Stimulated activated naive CD8-positive, alpha-beta T cell treated with anti-CD3 and anti-CD28 coated beads, Interleukin-15, Interleukin-2, amounts not matched to agents 100 ng/mL and 50 ng/mL, for 24 hours (primary cell): ENCODE results near the gene TINAG.

Experiments
- H3K27ac Mint-ChIP-seq: one replicate; pipeline ENCODE4 v1.8.0; 2021; ENCODE audit warnings: mild to moderate bottlenecking, mixed read lengths
- H3K27me3 Mint-ChIP-seq: one replicate; pipeline ENCODE4 v1.8.0; 2021; ENCODE audit warnings: mixed read lengths
- H3K36me3 Mint-ChIP-seq: one replicate; pipeline ENCODE4 v1.8.0; 2021; ENCODE audit warnings: low read depth, mixed read lengths
- H3K4me1 Mint-ChIP-seq: one replicate; pipeline ENCODE4 v1.8.0; 2021; ENCODE audit warnings: low read depth, mixed read lengths
- H3K4me3 Mint-ChIP-seq: one replicate; pipeline ENCODE4 v1.8.0; 2021; ENCODE audit warnings: mild to moderate bottlenecking, mixed read lengths
- H3K9me3 Mint-ChIP-seq: one replicate; pipeline ENCODE4 v1.8.0; 2021; ENCODE audit warnings: mixed read lengths

The TINAG gene

GRCh38 chr6:54357141-54357540, 48.9 kb downstream of the TINAG start:
- no peaks in the 10 kb centered on the region for H3K4me1 Mint-ChIP-seq
- no peaks in the 10 kb centered on the region for H3K27me3 Mint-ChIP-seq
- peaks cover 5% of the 10 kb centered on the region for H3K9me3 Mint-ChIP-seq
- H3K27ac Mint-ChIP-seq = no peak overlapping the region
- no peaks in the 10 kb centered on the region for H3K36me3 Mint-ChIP-seq
- no peak overlapping the region for H3K4me3 Mint-ChIP-seq

GRCh38 chr6:54361188-54361587, 52.9 kb downstream of the TINAG start:
- H3K36me3 Mint-ChIP-seq = no peaks in the 10 kb centered on the region
- peaks cover 5% of the 10 kb centered on the region for H3K9me3 Mint-ChIP-seq
- H3K27ac Mint-ChIP-seq = no peak overlapping the region
- no peaks in the 10 kb centered on the region for H3K4me1 Mint-ChIP-seq
- H3K27me3 Mint-ChIP-seq = no peaks in the 10 kb centered on the region
- no peak overlapping the region for H3K4me3 Mint-ChIP-seq

- Mint-ChIP-seq H3K36me3 (no peaks in the 10 kb centered on the region), H3K4me1 (no peaks in the 10 kb centered on the region), H3K4me3 (no peak overlapping the region), H3K27me3 (no peaks in the 10 kb centered on the region), H3K9me3 (peaks cover 5% of the 10 kb centered on the region), H3K27ac (no peak overlapping the region)
Observed at GRCh38 chr6:54361734-54362133, 53.5 kb downstream of the TINAG start.

GRCh38 chr6:54366667-54367327, 58.6 kb downstream of the TINAG start:
- H3K4me3 Mint-ChIP-seq = no peak overlapping the region
- no peaks in the 10 kb centered on the region for H3K4me1 Mint-ChIP-seq
- no peak overlapping the region for H3K27ac Mint-ChIP-seq
- H3K36me3 Mint-ChIP-seq = no peaks in the 10 kb centered on the region
- no peaks in the 10 kb centered on the region for H3K27me3 Mint-ChIP-seq
- no peaks in the 10 kb centered on the region for H3K9me3 Mint-ChIP-seq

- no peaks in the 10 kb centered on the region for H3K4me1 Mint-ChIP-seq
- H3K27ac Mint-ChIP-seq = no peak overlapping the region
- no peaks in the 10 kb centered on the region for H3K9me3 Mint-ChIP-seq
- H3K36me3 Mint-ChIP-seq = no peaks in the 10 kb centered on the region
- H3K27me3 Mint-ChIP-seq = no peaks in the 10 kb centered on the region
- H3K4me3 Mint-ChIP-seq = no peak overlapping the region
Observed at GRCh38 chr6:54377776-54378175, 69.5 kb downstream of the TINAG start.

GRCh38 chr6:54386295-54386694, 78.1 kb downstream of the TINAG start:
- Mint-ChIP-seq H3K27ac (no peak overlapping the region), H3K4me3 (no peak overlapping the region), H3K9me3 (peaks cover 5% of the 10 kb centered on the region), H3K4me1 (no peaks in the 10 kb centered on the region), H3K36me3 (no peaks in the 10 kb centered on the region), H3K27me3 (no peaks in the 10 kb centered on the region)

- Mint-ChIP-seq H3K9me3 (peaks cover 11% of the 10 kb centered on the region), H3K36me3 (no peaks in the 10 kb centered on the region), H3K4me1 (no peaks in the 10 kb centered on the region), H3K27ac (no peak overlapping the region), H3K27me3 (no peaks in the 10 kb centered on the region), H3K4me3 (no peak overlapping the region)
Observed at GRCh38 chr6:54390362-54390761, 82.1 kb downstream of the TINAG start.

GRCh38 chr6:54391577-54391976, 83.3 kb downstream of the TINAG start:
- Mint-ChIP-seq H3K27me3 (no peaks in the 10 kb centered on the region), H3K36me3 (no peaks in the 10 kb centered on the region), H3K9me3 (peaks cover 11% of the 10 kb centered on the region), H3K27ac (no peak overlapping the region), H3K4me3 (no peak overlapping the region), H3K4me1 (no peaks in the 10 kb centered on the region)

- H3K4me3 Mint-ChIP-seq = no peak overlapping the region
- H3K36me3 Mint-ChIP-seq = no peaks in the 10 kb centered on the region
- no peaks in the 10 kb centered on the region for H3K4me1 Mint-ChIP-seq
- H3K27me3 Mint-ChIP-seq = no peaks in the 10 kb centered on the region
- H3K27ac Mint-ChIP-seq = no peak overlapping the region
- peaks cover 4% of the 10 kb centered on the region for H3K9me3 Mint-ChIP-seq
Observed at GRCh38 chr6:54403096-54403495, 94.9 kb downstream of the TINAG start.

GRCh38 chr6:54404791-54405190, 96.5 kb downstream of the TINAG start:
- H3K4me1 Mint-ChIP-seq = no peaks in the 10 kb centered on the region
- H3K27ac Mint-ChIP-seq = no peak overlapping the region
- H3K4me3 Mint-ChIP-seq = no peak overlapping the region
- H3K27me3 Mint-ChIP-seq = no peaks in the 10 kb centered on the region
- no peaks in the 10 kb centered on the region for H3K36me3 Mint-ChIP-seq
- peaks cover 4% of the 10 kb centered on the region for H3K9me3 Mint-ChIP-seq

- H3K27ac Mint-ChIP-seq = no peak overlapping the region
- no peaks in the 10 kb centered on the region for H3K36me3 Mint-ChIP-seq
- H3K9me3 Mint-ChIP-seq = no peaks in the 10 kb centered on the region
- no peak overlapping the region for H3K4me3 Mint-ChIP-seq
- H3K27me3 Mint-ChIP-seq = no peaks in the 10 kb centered on the region
- H3K4me1 Mint-ChIP-seq = no peaks in the 10 kb centered on the region
Observed at GRCh38 chr6:54411767-54412166, 103.5 kb downstream of the TINAG start.

GRCh38 chr6:54415517-54415916, 107.3 kb downstream of the TINAG start:
- H3K27me3 Mint-ChIP-seq = no peaks in the 10 kb centered on the region
- H3K4me1 Mint-ChIP-seq = no peaks in the 10 kb centered on the region
- H3K36me3 Mint-ChIP-seq = no peaks in the 10 kb centered on the region
- H3K27ac Mint-ChIP-seq = no peak overlapping the region
- H3K9me3 Mint-ChIP-seq = peaks cover 5% of the 10 kb centered on the region
- H3K4me3 Mint-ChIP-seq = no peak overlapping the region

GRCh38 chr6:54419885-54420284, 111.6 kb downstream of the TINAG start:
- H3K4me1 Mint-ChIP-seq = no peaks in the 10 kb centered on the region
- H3K27ac Mint-ChIP-seq = no peak overlapping the region
- H3K36me3 Mint-ChIP-seq = no peaks in the 10 kb centered on the region
- H3K27me3 Mint-ChIP-seq = no peaks in the 10 kb centered on the region
- H3K9me3 Mint-ChIP-seq = peaks cover 14% of the 10 kb centered on the region
- no peak overlapping the region for H3K4me3 Mint-ChIP-seq

GRCh38 chr6:54426995-54427394, 118.8 kb downstream of the TINAG start:
- H3K9me3 Mint-ChIP-seq = peaks cover 9% of the 10 kb centered on the region
- no peaks in the 10 kb centered on the region for H3K36me3 Mint-ChIP-seq
- no peaks in the 10 kb centered on the region for H3K27me3 Mint-ChIP-seq
- H3K4me1 Mint-ChIP-seq = no peaks in the 10 kb centered on the region
- H3K4me3 Mint-ChIP-seq = no peak overlapping the region
- H3K27ac Mint-ChIP-seq = no peak overlapping the region

- no peaks in the 10 kb centered on the region for H3K36me3 Mint-ChIP-seq
- H3K4me3 Mint-ChIP-seq = no peak overlapping the region
- H3K9me3 Mint-ChIP-seq = peaks cover 8% of the 10 kb centered on the region
- no peaks in the 10 kb centered on the region for H3K4me1 Mint-ChIP-seq
- no peaks in the 10 kb centered on the region for H3K27me3 Mint-ChIP-seq
- no peak overlapping the region for H3K27ac Mint-ChIP-seq
Observed at GRCh38 chr6:54427396-54427937, 119.2 kb downstream of the TINAG start.

GRCh38 chr6:54428431-54428830, 120.2 kb downstream of the TINAG start:
- Mint-ChIP-seq H3K27ac (no peak overlapping the region), H3K4me3 (no peak overlapping the region), H3K27me3 (no peaks in the 10 kb centered on the region), H3K36me3 (no peaks in the 10 kb centered on the region), H3K9me3 (peaks cover 4% of the 10 kb centered on the region), H3K4me1 (no peaks in the 10 kb centered on the region)
